GM18508 (cell line): ENCODE results near the gene EZH2.

ENCODE experiments used
- ATAC-seq: cut with Tn5 transposase; IDR thresholded peaks from one replicate; pipeline ENCODE4 v1.9.1; 2021; ENCODE audit warnings: moderate number of reproducible peaks; ENCODE audit not compliant: insufficient read depth, unreplicated experiment

Gene EZH2

GRCh38 chr7:148782757-148783456 is 101.2 kb downstream of the EZH2 start:
- no peak for ATAC-seq

- no peak for ATAC-seq
Observed at GRCh38 chr7:148774471-148774870, 109.6 kb downstream of the EZH2 start.

- peak; percentile 83 for ATAC-seq
Observed at GRCh38 chr7:148773334-148773733, 110.8 kb downstream of the EZH2 start.

- ATAC-seq: no peak
Observed at GRCh38 chr7:148772297-148773089, 111.6 kb downstream of the EZH2 start.

GRCh38 chr7:148770004-148770403 is 114.1 kb downstream of the EZH2 start:
- no peak for ATAC-seq

GRCh38 chr7:148763622-148764021 is 120.5 kb downstream of the EZH2 start:
- no peak for ATAC-seq

GRCh38 chr7:148761499-148762278 is 122.4 kb downstream of the EZH2 start:
- ATAC-seq: no peak
